Thyroid gland (tissue), 4 donors: ENCODE data around the gene AP1S3.

Experiments
- CTCF ChIP-seq, 6 experiments: fragments of 200-600 bp in 3 of 6; fragments of 450-650 bp in 3 of 6; sonication (generic) in 3 of 6; IDR thresholded peaks; one replicate each; pipeline ENCODE4 v1.5.1; 2016 to 2019; ENCODE audit warnings: antibody characterized with exemption in 6 of 6, mild to moderate bottlenecking in 2 of 6, inconsistent platforms in 1 of 6, moderate library complexity in 1 of 6
- POLR2A ChIP-seq, 2 donors: fragments of 450-650 bp; IDR thresholded peaks; one replicate each; pipeline ENCODE4 v1.6.1; 2017; ENCODE audit warnings: antibody characterized with exemption in 2 of 2, mild to moderate bottlenecking in 2 of 2, moderate library complexity in 1 of 2

GRCh38 chr2:223762853-223763252 lies 74.5 kb downstream of the AP1S3 start:
- TF ChIP-seq CTCF (IDR thresholded peaks at IDR 0.05) (peak in 1 of 6 experiments; percentile 17), POLR2A (IDR thresholded peaks at IDR 0.05) (peak in 1 of 2 donors; percentile 35)
